H1 (cell line): Measurements from ENCODE around the gene CDC42SE2. TPM values are rescaled to one million over a fixed set of nuclear protein-coding genes. Genes with fewer than 3 reads are reported as not detected.

Experiments
- CTCF ChIA-PET: fragments of 300-600 bp; sonication (Branson Sonifier 250); formaldehyde crosslinking; loops from one replicate; lab custom pipeline; 2021; ENCODE audit not compliant: partially characterized antibody; lab: Charles Lee
- POLR2A ChIA-PET: fragments of 300-600 bp; sonication (Branson Sonifier 250); formaldehyde crosslinking; loops from one replicate; lab custom pipeline; 2021; ENCODE audit warnings: inconsistent platforms; ENCODE audit not compliant: partially characterized antibody; lab: Charles Lee
- DNase-seq, 2 experiments: peaks; one replicate each; pipeline versions ENCODE4 v3.0.0 to v3.0.0-alpha.2; 2010 to 2022; ENCODE audit warnings: low spot score in 2 of 2, low read depth in 1 of 2, mixed read lengths in 1 of 2
- FAIRE-seq: peaks from 2 replicates; lab custom pipeline; 2011; peaks lifted over from hg19 to GRCh38; lab: Jason Lieb, UNC
- H2AFZ ChIP-seq: 2 replicates; pipeline ENCODE4 v1.8.1; 2012; ENCODE audit warnings: low read length, inconsistent platforms
- H2AK5ac ChIP-seq: 2 replicates; pipeline ENCODE4 v1.6.1; 2013; ENCODE audit warnings: low read depth, low read length
- H2BK120ac ChIP-seq: replicated peaks from 2 replicates; pipeline ENCODE3; 2013; ENCODE audit warnings: low read depth, low read length, inconsistent platforms
- H2BK12ac ChIP-seq: 2 replicates; pipeline ENCODE4 v1.6.1; 2013; ENCODE audit warnings: low read depth, low read length
- H2BK15ac ChIP-seq: 2 replicates; pipeline ENCODE4 v1.6.1; 2013; ENCODE audit warnings: low read length
- H2BK20ac ChIP-seq: 2 replicates; pipeline ENCODE4 v1.6.1; 2013; ENCODE audit warnings: low read length
- H2BK5ac ChIP-seq: 2 replicates; pipeline ENCODE4 v1.6.1; 2013; ENCODE audit warnings: low read depth, low read length
- H3K14ac ChIP-seq: 2 replicates; pipeline ENCODE4 v1.6.1; 2013; ENCODE audit warnings: inconsistent platforms; ENCODE audit not compliant: insufficient read length
- H3K18ac ChIP-seq: 2 replicates; pipeline ENCODE4 v1.6.1; 2013; ENCODE audit warnings: low read length; ENCODE audit errors: extremely low read depth
- H3K23ac ChIP-seq: 2 replicates; pipeline ENCODE4 v1.6.1; 2013; ENCODE audit warnings: inconsistent platforms; ENCODE audit not compliant: insufficient read length
- H3K23me2 ChIP-seq: 2 replicates; pipeline ENCODE4 v1.6.1; 2013; ENCODE audit warnings: low read depth, low read length
- H3K27ac ChIP-seq: 2 replicates; pipeline ENCODE4 v1.6.1; 2011; ENCODE audit warnings: low read depth, low read length, inconsistent platforms
- H3K27me3 ChIP-seq, 4 experiments: replicated peaks in 1 of 4; 1 replicate in 1 of 4; 2 replicates in 3 of 4; pipeline versions ENCODE4 v1.6.1 to v1.8.1; 2011 to 2013; ENCODE audit warnings: low read length in 3 of 4, mild to moderate bottlenecking in 3 of 4, inconsistent platforms in 2 of 4, mixed read lengths in 2 of 4, moderate library complexity in 1 of 4; ENCODE audit not compliant: control insufficient read depth in 3 of 4, insufficient read depth in 3 of 4; ENCODE audit errors: extremely low read depth in 1 of 4
- H3K36me3 ChIP-seq, 4 experiments: 2 replicates each; pipeline versions ENCODE4 v1.6.1 to v1.8.1; 2011 to 2013; ENCODE audit warnings: mild to moderate bottlenecking in 4 of 4, low read length in 3 of 4, moderate library complexity in 2 of 4, control low read depth in 1 of 4, inconsistent platforms in 1 of 4; ENCODE audit not compliant: insufficient read depth in 4 of 4, control insufficient read depth in 2 of 4
- H3K4ac ChIP-seq: replicated peaks from 2 replicates; pipeline ENCODE3; 2013; ENCODE audit warnings: low read length, low read depth, mixed read lengths, inconsistent platforms; ENCODE audit not compliant: insufficient read length
- H3K4me1 ChIP-seq, 4 experiments: replicated peaks in 1 of 4; 1 replicate in 1 of 4; 2 replicates in 3 of 4; pipeline versions ENCODE4 v1.6.1 to v1.8.1; 2011 to 2013; ENCODE audit warnings: low read length in 3 of 4, inconsistent platforms in 2 of 4, mixed read lengths in 1 of 4; ENCODE audit not compliant: insufficient read depth in 4 of 4, control insufficient read depth in 3 of 4
- H3K4me2 ChIP-seq, 2 experiments: 2 replicates each; pipeline versions ENCODE4 v1.6.1 to v1.8.1; 2011 to 2013; ENCODE audit warnings: low read depth in 2 of 2, low read length in 2 of 2, control low read depth in 1 of 2, inconsistent platforms in 1 of 2, mild to moderate bottlenecking in 1 of 2; ENCODE audit not compliant: insufficient read depth in 1 of 2
- H3K4me3 ChIP-seq, 4 experiments: fragments of 200-600, 300-600 bp in 1 of 4; sonication (generic), shearing (Covaris generic), sonication (Bioruptor Twin) in 1 of 4; 2 replicates each; pipeline versions ENCODE4 v1.5.1 to v1.8.1; 2011 to 2016; ENCODE audit warnings: low read length in 4 of 4, low read depth in 3 of 4, control low read depth in 2 of 4, inconsistent platforms in 2 of 4, mild to moderate bottlenecking in 2 of 4, mixed read lengths in 1 of 4, moderate library complexity in 1 of 4; ENCODE audit not compliant: insufficient read depth in 2 of 4; ENCODE audit errors: extremely low read depth in 1 of 4
- H3K56ac ChIP-seq: replicated peaks from 2 replicates; pipeline ENCODE3; 2013; ENCODE audit warnings: low read depth, mild to moderate bottlenecking, mixed read lengths, low read length, inconsistent platforms; ENCODE audit not compliant: insufficient read length
- H3K79me1 ChIP-seq: 2 replicates; pipeline ENCODE4 v1.6.1; 2013; ENCODE audit warnings: low read depth, low read length, control low read depth
- H3K79me2 ChIP-seq, 2 experiments: 2 replicates each; pipeline versions ENCODE4 v1.6.1 to v1.8.1; 2012 to 2013; ENCODE audit warnings: low read length in 2 of 2, mild to moderate bottlenecking in 2 of 2, inconsistent platforms in 1 of 2; ENCODE audit not compliant: insufficient read depth in 2 of 2, control insufficient read depth in 1 of 2
- H3K9ac ChIP-seq, 4 experiments: replicated peaks in 1 of 4; 1 replicate in 1 of 4; 2 replicates in 3 of 4; pipeline versions ENCODE4 v1.6.1 to v1.8.1; 2011 to 2013; ENCODE audit warnings: low read depth in 3 of 4, low read length in 3 of 4, control low read depth in 2 of 4, mild to moderate bottlenecking in 2 of 4, moderate library complexity in 2 of 4, inconsistent platforms in 1 of 4; ENCODE audit errors: extremely low read depth in 1 of 4
- H3K9me3 ChIP-seq, 2 experiments: 2 replicates each; pipeline versions ENCODE4 v1.6.1 to v1.8.1; 2012 to 2013; ENCODE audit warnings: mild to moderate bottlenecking in 2 of 2, moderate library complexity in 2 of 2, control low read depth in 1 of 2, inconsistent platforms in 1 of 2, low read depth in 1 of 2, low read length in 1 of 2, mixed read lengths in 1 of 2; ENCODE audit not compliant: insufficient read depth in 2 of 2
- H4K20me1 ChIP-seq, 2 experiments: replicated peaks in 1 of 2; 2 replicates each; pipeline versions ENCODE3 to v1.8.1; 2011 to 2013; ENCODE audit warnings: inconsistent platforms in 2 of 2, low read length in 2 of 2, mild to moderate bottlenecking in 1 of 2; ENCODE audit not compliant: insufficient read depth in 2 of 2, control insufficient read depth in 1 of 2
- H4K5ac ChIP-seq: 2 replicates; pipeline ENCODE4 v1.6.1; 2013; ENCODE audit warnings: low read length, low read depth, mixed read lengths, inconsistent platforms; ENCODE audit not compliant: insufficient read length
- H4K8ac ChIP-seq: 2 replicates; pipeline ENCODE4 v1.8.0; 2013; ENCODE audit warnings: mild to moderate bottlenecking, moderate library complexity, low read length, inconsistent platforms; ENCODE audit not compliant: insufficient read depth; ENCODE audit errors: extremely low read depth
- H4K91ac ChIP-seq: replicated peaks from 2 replicates; pipeline ENCODE3; 2013; ENCODE audit warnings: low read length, mixed read lengths, inconsistent platforms; ENCODE audit not compliant: insufficient read length
- GTF2F1 ChIP-seq: IDR thresholded peaks from 2 replicates; pipeline ENCODE4 v1.6.1; 2012; ENCODE audit warnings: low read depth, low read length, improper control_type of control experiment, borderline replicate concordance
- NANOG ChIP-seq: IDR thresholded peaks from 2 replicates; pipeline ENCODE4 v1.6.1; 2011; ENCODE audit warnings: low read length, low read depth, mild to moderate bottlenecking, inconsistent platforms; ENCODE audit not compliant: insufficient read depth, poor library complexity, severe bottlenecking
- TAF1 ChIP-seq: IDR thresholded peaks from 2 replicates; pipeline ENCODE4 v1.6.1; 2011; ENCODE audit warnings: mild to moderate bottlenecking, low read depth, low read length
- WGBS, 2 experiments: shearing (Covaris generic) in 1 of 2; methylation state at CpG; one replicate each; pipeline versions ENCODE4 v1.1.6 to v1.1.7; 2013 to 2015; ENCODE audit warnings: low lambda C conversion rate in 2 of 2, mixed read lengths in 2 of 2, inconsistent platforms in 1 of 2, low coverage in 1 of 2, missing lambda C conversion rate in 1 of 2; ENCODE audit not compliant: insufficient replicate concordance in 2 of 2, insufficient coverage in 1 of 2, insufficient read length in 1 of 2; ENCODE audit errors: extremely low coverage in 1 of 2, missing lambda C conversion rate in 1 of 2; 5-methylcytosine and 5-hydroxymethylcytosine counted together
- polyA plus RNA-seq, 7 experiments: library from polyadenylated mRNA; depleted of rRNA in 3 of 7; stranded (reverse) in 5 of 7; unstranded in 2 of 7; fragments of >200 nt in 5 of 7; fragments of 200-250 nt in 2 of 7; gene quantifications; 1 replicate in 5 of 7; 2 replicates in 1 of 7; 4 replicates in 1 of 7; pipeline versions ENCODE4 v1.2.1 to v1.2.3, GENCODE V29; 2011 to 2013; ENCODE audit warnings: missing spikeins in 2 of 7, mixed read lengths in 2 of 7
- total RNA-seq: library from RNA; stranded (reverse); fragmentation: NEBNext Ultra II Directional; extraction: Animal tissue kit (Norgen Biotek cat#: 25700); gene quantifications from 2 replicates; pipeline ENCODE4 v1.2.1, GENCODE V29; 2021

Gene CDC42SE2
- total and polyA plus RNA-seq, 2 of the 8 experiments (the other 6 are each of a cell fraction or from before 2014, with no cell fraction given) = 16.7 to 30.8 TPM

DNA sequence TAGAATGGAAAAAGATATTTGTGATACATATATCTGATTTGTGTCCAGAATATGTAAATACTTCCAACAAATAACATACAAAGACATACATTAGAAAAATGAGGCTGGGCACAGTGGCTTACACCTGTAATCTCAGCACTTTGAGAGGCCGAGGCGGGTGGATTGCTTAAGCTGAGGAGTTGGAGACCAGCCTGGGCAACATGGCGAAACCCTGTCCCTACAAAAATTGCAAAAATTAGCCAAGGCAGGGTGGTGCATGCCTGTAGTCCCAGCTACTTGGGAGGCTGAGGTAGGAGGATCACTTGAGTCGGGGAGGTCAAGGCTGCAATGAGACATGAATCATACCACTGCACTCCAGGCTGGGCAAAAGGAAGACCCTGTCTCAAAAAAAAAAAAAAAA is 46.1 kb upstream of the CDC42SE2 start:
- Histone ChIP-seq H2BK20ac (no peak overlapping the region), H3K14ac (no peak overlapping the region), H3K4me3 (no peak overlapping the region), H2AK5ac (no peak overlapping the region), H4K20me1 (no peaks in the 10 kb centered on the region), H2BK5ac (no peak overlapping the region), H4K5ac (no peak overlapping the region), H3K9ac (no peak overlapping the region), H3K27me3 (no peaks in the 10 kb centered on the region), H3K4ac (no peak overlapping the region), H4K8ac (no peak overlapping the region), H3K23ac (no peak overlapping the region), H3K79me1 (no peaks in the 10 kb centered on the region), H2BK15ac (no peak overlapping the region), H3K27ac (no peak overlapping the region), H3K36me3 (no peaks in the 10 kb centered on the region), H3K9me3 (no peaks in the 10 kb centered on the region), H3K18ac (no peak overlapping the region), H3K4me2 (no peak overlapping the region), H3K56ac (no peak overlapping the region), H2BK120ac (no peak overlapping the region), H4K91ac (no peak overlapping the region), H2AFZ (no peak overlapping the region), H2BK12ac (no peak overlapping the region), H3K79me2 (no peaks in the 10 kb centered on the region), H3K4me1 (no peaks in the 10 kb centered on the region), H3K23me2 (no peaks in the 10 kb centered on the region)
- CTCF ChIA-PET = no interaction called here
- DNase-seq (no peak), FAIRE-seq (no peak)
- TF ChIP-seq NANOG (no peak), TAF1 (no peak), GTF2F1 (no peak)
- 82% methylated on average over 4 of the region's 4 CpGs; no CpG with 5 or more reads in 1 of the 2 experiments for WGBS, 2 experiments
- POLR2A ChIA-PET = no interaction called here
